IPS DF 4.7 (cell line): Measurements from ENCODE around the gene ACER2.
"Not testable (repeated sequence)": the region's sequence is repeated elsewhere in the genome, so short reads cannot be mapped to it uniquely, and the experiment has no call there.

ENCODE experiments used
- DNase-seq: peaks from one replicate; pipeline ENCODE4 v3.0.0-alpha.2; 2013; ENCODE audit warnings: low spot score; ENCODE audit errors: extremely low read depth

Gene ACER2

GRCh38 chr9:19408693-19409400 is at the start of gene ACER2:
ACER2 (plus strand) TSS chr9:19409009; CDS start chr9:19409085, 76 bp downstream.
- DNase-seq = peak; percentile 51

- no peak for DNase-seq
Measured at GRCh38 chr9:19369107-19369506, 39.7 kb upstream of the ACER2 start.

- DNase-seq = no peak
Measured at GRCh38 chr9:19371942-19372341, 36.9 kb upstream of the ACER2 start.

GRCh38 chr9:19372567-19372966 is 36.2 kb upstream of the ACER2 start:
- DNase-seq = no peak

- DNase-seq = no peak
Measured at GRCh38 chr9:19373527-19373926, 35.3 kb upstream of the ACER2 start.

- no peak for DNase-seq
Measured at GRCh38 chr9:19375538-19375937, 33.3 kb upstream of the ACER2 start.

- DNase-seq = no peak
Measured at GRCh38 chr9:19376931-19377330, 31.9 kb upstream of the ACER2 start.

GRCh38 chr9:19378164-19378563 is 30.6 kb upstream of the ACER2 start:
- DNase-seq = no peak

- DNase-seq = no peak
Measured at GRCh38 chr9:19378647-19379046, 30.2 kb upstream of the ACER2 start.

- DNase-seq = no peak
Measured at GRCh38 chr9:19379283-19379682, 29.5 kb upstream of the ACER2 start.

GRCh38 chr9:19379697-19380046 is 29.1 kb upstream of the ACER2 start:
- DNase-seq = no peak

- DNase-seq = no peak
Measured at GRCh38 chr9:19380826-19381075, 28.1 kb upstream of the ACER2 start.

GRCh38 chr9:19381656-19382055 is 27.2 kb upstream of the ACER2 start:
- DNase-seq = no peak

- DNase-seq = not testable (repeated sequence)
Measured at GRCh38 chr9:19385212-19385611, 23.6 kb upstream of the ACER2 start.

- no peak for DNase-seq
Measured at GRCh38 chr9:19385786-19386501, 22.9 kb upstream of the ACER2 start.

GRCh38 chr9:19386502-19387044 is 22.2 kb upstream of the ACER2 start:
- DNase-seq = no peak

GRCh38 chr9:19387317-19387716 is 21.5 kb upstream of the ACER2 start:
- DNase-seq = no peak

- not testable (repeated sequence) for DNase-seq
Measured at GRCh38 chr9:19389539-19389938, 19.3 kb upstream of the ACER2 start.

GRCh38 chr9:19397845-19398244 is 11.0 kb upstream of the ACER2 start:
- DNase-seq = no peak

- DNase-seq = not testable (repeated sequence)
Measured at GRCh38 chr9:19403231-19403630, 5.6 kb upstream of the ACER2 start.

- no peak for DNase-seq
Measured at GRCh38 chr9:19404283-19405075, 4.3 kb upstream of the ACER2 start.

- DNase-seq = no peak
Measured at GRCh38 chr9:19405771-19406170, 3.0 kb upstream of the ACER2 start.
